Spleen (tissue), 7 donors: ENCODE results near the gene UNC79.

Experiments used
- CTCF ChIP-seq, 11 experiments: fragments of 200-600 bp in 7 of 11; fragments of 450-650 bp in 4 of 11; sonication (generic) in 4 of 11; IDR thresholded peaks in 8 of 11; conservative IDR thresholded peaks in 3 of 11; 1 replicate in 7 of 11; 2 replicates in 4 of 11; pipeline versions ENCODE4 v1.4.0 to v1.8.0; 2016 to 2021; ENCODE audit warnings: antibody characterized with exemption in 11 of 11, inconsistent platforms in 4 of 11, mild to moderate bottlenecking in 1 of 11
- POLR2A ChIP-seq, 3 donors: fragments of 450-650 bp; IDR thresholded peaks; one replicate each; pipeline ENCODE4 v1.5.1; 2017; ENCODE audit warnings: antibody characterized with exemption in 3 of 3, mild to moderate bottlenecking in 1 of 3
- POLR2AphosphoS5 ChIP-seq, 3 donors: sonication (generic); formaldehyde crosslinking; IDR thresholded peaks; one replicate each; pipeline ENCODE4 v1.5.1; 2017; ENCODE audit warnings: antibody characterized with exemption in 3 of 3
- donor health status: DM: no; HTN: no; CAD: no; lungs with moderate emphysema.
- donor health status: DM: no; HTN: no; CAD: no.
- donor health status: DM: no; HTN: no; CAD: no.

- no peak for TF ChIP-seq POLR2A (IDR thresholded peaks at IDR 0.05)
- TF ChIP-seq CTCF (IDR thresholded peaks at IDR 0.05 in 8 of 11, conservative IDR thresholded peaks at IDR 0.05 in 3 of 11) = no peak
- no peak for TF ChIP-seq POLR2AphosphoS5 (IDR thresholded peaks at IDR 0.05)
Observed at GRCh38 chr14:93715279-93715927, 284.7 kb downstream of the UNC79 start.
